CD4-positive, alpha-beta T cell (primary cell): ENCODE results near the gene SLC35F1. TPM values are rescaled to one million over a fixed set of nuclear protein-coding genes. Genes with fewer than 3 reads are reported as not detected.

Experiments
- ATAC-seq: fragments of 200-7000 bp; cut with Tn5 transposase; one replicate; pipeline ENCODE4 v1.10.0; 2022; ENCODE audit warnings: mild to moderate bottlenecking; ENCODE audit not compliant: poor library complexity
- CTCF ChIA-PET: fragments of 350-600 bp; sonication (Branson Sonifier 250); formaldehyde crosslinking; loops from one replicate; lab custom pipeline; 2021; ENCODE audit warnings: antibody characterized with exemption, inconsistent platforms; lab: Charles Lee
- POLR2A ChIA-PET: fragments of 350-600 bp; sonication (Branson Sonifier 250); formaldehyde crosslinking; loops from one replicate; lab custom pipeline; 2021; ENCODE audit warnings: antibody characterized with exemption, inconsistent platforms; lab: Charles Lee
- DNase-seq, 14 experiments: peaks; one replicate each; pipeline ENCODE4 v3.0.0-alpha.2; 2013 to 2020; ENCODE audit warnings: mixed read lengths in 2 of 14
- H3K27ac ChIP-seq, 2 donors: one replicate each; pipeline versions ENCODE4 v1.5.1 to v1.7.0; 2013; ENCODE audit warnings: low read length in 2 of 2, low read depth in 1 of 2, mild to moderate bottlenecking in 1 of 2
- H3K27me3 ChIP-seq, 2 experiments: 1 replicate in 1 of 2; 2 replicates in 1 of 2; pipeline versions ENCODE4 v1.6.1 to v1.7.0; 2013; ENCODE audit warnings: low read length in 2 of 2, control low read depth in 1 of 2, mild to moderate bottlenecking in 1 of 2, moderate library complexity in 1 of 2; ENCODE audit not compliant: insufficient read depth in 2 of 2, control insufficient read depth in 1 of 2
- H3K36me3 ChIP-seq: one replicate; pipeline ENCODE4 v1.6.1; 2013; ENCODE audit warnings: low read length, control low read depth; ENCODE audit not compliant: insufficient read depth
- H3K4me1 ChIP-seq: one replicate; pipeline ENCODE4 v1.6.1; 2013; ENCODE audit warnings: low read length, control low read depth; ENCODE audit not compliant: insufficient read depth
- H3K4me3 ChIP-seq: one replicate; pipeline ENCODE4 v1.5.1; 2013; ENCODE audit warnings: mild to moderate bottlenecking, low read length, moderate library complexity
- H3K9me3 ChIP-seq, 2 experiments: 1 replicate in 1 of 2; 2 replicates in 1 of 2; pipeline versions ENCODE4 v1.6.1 to v1.7.0; 2013; ENCODE audit warnings: low read length in 2 of 2, mild to moderate bottlenecking in 2 of 2, control low read depth in 1 of 2, moderate library complexity in 1 of 2; ENCODE audit not compliant: control insufficient read depth in 1 of 2, insufficient read depth in 1 of 2
- H3K27ac Mint-ChIP-seq: one replicate; pipeline ENCODE4 v1.8.0; 2020; ENCODE audit warnings: mixed read lengths
- H3K27me3 Mint-ChIP-seq: one replicate; pipeline ENCODE4 v1.8.0; 2021; ENCODE audit warnings: mixed read lengths
- H3K36me3 Mint-ChIP-seq: one replicate; pipeline ENCODE4 v1.8.0; 2021; ENCODE audit warnings: low read depth, mixed read lengths
- H3K4me1 Mint-ChIP-seq: one replicate; pipeline ENCODE4 v1.8.0; 2021; ENCODE audit warnings: low read depth, mixed read lengths
- H3K4me3 Mint-ChIP-seq: one replicate; pipeline ENCODE4 v1.8.0; 2020; ENCODE audit warnings: mild to moderate bottlenecking, mixed read lengths
- H3K9me3 Mint-ChIP-seq: one replicate; pipeline ENCODE4 v1.8.0; 2020; ENCODE audit warnings: mixed read lengths
- intact Hi-C, 2 experiments: fragments of 100-400 bp; cut with DNase I in 1 of 2; cut with micrococcal nuclease in 1 of 2; formaldehyde crosslinking; loops; one replicate each; pipeline versions ENCODE4 v1.15.1 to v1.9.0; 2023 to 2025; cut with DNase I, micrococcal nuclease
- total RNA-seq, 174 experiments: library from RNA in 2 of 174; stranded (reverse) in 2 of 174; gene quantifications; one replicate each; pipeline ENCODE4 v1.2.3 and lab custom pipeline; 2021 to 2026
- TF ChIP-seq, protein P1 (sequence below): fragments of 200-600 bp; IDR thresholded peaks from one replicate; pipeline ENCODE4 v1.8.0; 2022; ENCODE audit warnings: antibody characterized with exemption, mild to moderate bottlenecking

Gene SLC35F1
- total RNA-seq, 2 experiments from 2014 or later: not detected

DNA sequence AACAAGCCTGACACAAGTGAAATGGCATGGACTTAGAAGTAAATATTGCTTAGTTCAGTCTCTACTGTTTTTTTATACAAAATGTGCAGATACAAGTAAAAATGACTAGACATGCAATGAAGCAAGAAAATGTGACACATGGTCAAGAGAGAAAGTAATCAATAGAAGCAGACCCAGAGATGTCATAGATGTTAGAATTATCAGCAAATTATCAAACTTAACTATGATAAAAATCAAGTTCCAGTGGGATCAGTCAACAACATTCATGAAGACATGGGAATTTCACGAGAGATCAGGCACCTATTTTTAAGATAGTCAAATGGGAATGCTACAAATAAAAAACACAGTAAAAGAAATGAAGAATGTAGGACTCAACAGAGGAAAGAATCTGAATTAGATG, 267.0 kb downstream of the SLC35F1 start:
- Mint-ChIP-seq H3K27me3 (peaks cover 11% of the 10 kb centered on the region), H3K9me3 (peaks cover 8% of the 10 kb centered on the region), H3K36me3 (no peaks in the 10 kb centered on the region), H3K4me3 (no peak overlapping the region), H3K4me1 (no peaks in the 10 kb centered on the region), H3K27ac (no peak overlapping the region)
- Histone ChIP-seq H3K9me3 (peaks cover 0 to 13% of the 10 kb centered on the region in 2 experiments), H3K36me3 (no peaks in the 10 kb centered on the region), H3K4me3 (no peak overlapping the region), H3K27me3 (peaks cover 3% of the 10 kb centered on the region in 2 experiments), H3K4me1 (no peaks in the 10 kb centered on the region), H3K27ac (no peak overlapping the region)
- ChIA-PET CTCF (no interaction called here), POLR2A (no interaction called here)
- TF ChIP-seq, protein P1, sequence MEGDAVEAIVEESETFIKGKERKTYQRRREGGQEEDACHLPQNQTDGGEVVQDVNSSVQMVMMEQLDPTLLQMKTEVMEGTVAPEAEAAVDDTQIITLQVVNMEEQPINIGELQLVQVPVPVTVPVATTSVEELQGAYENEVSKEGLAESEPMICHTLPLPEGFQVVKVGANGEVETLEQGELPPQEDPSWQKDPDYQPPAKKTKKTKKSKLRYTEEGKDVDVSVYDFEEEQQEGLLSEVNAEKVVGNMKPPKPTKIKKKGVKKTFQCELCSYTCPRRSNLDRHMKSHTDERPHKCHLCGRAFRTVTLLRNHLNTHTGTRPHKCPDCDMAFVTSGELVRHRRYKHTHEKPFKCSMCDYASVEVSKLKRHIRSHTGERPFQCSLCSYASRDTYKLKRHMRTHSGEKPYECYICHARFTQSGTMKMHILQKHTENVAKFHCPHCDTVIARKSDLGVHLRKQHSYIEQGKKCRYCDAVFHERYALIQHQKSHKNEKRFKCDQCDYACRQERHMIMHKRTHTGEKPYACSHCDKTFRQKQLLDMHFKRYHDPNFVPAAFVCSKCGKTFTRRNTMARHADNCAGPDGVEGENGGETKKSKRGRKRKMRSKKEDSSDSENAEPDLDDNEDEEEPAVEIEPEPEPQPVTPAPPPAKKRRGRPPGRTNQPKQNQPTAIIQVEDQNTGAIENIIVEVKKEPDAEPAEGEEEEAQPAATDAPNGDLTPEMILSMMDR: no peak
- no peak for ATAC-seq
- intact Hi-C loops: no loop called here
- no peak for DNase-seq

DNA sequence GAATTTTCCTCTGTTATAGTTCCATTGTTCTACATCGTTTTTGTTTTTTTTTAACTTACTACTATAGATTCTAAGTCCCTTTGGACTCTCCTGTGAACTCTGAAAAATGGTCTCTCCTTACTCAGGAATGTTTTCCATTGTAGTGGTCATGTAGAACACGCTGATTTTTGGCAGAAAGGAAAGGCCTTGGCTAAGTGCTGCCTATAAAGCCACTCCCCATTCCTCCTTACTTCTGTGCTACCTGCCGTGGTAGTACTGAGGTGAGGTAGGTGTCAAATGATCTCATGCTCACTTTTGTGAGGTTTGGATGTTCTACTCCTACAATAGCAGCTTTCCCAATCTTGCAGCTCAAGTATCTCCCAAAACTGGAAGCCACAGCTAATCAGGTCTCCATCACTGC, 270.7 kb downstream of the SLC35F1 start:
- Histone ChIP-seq H3K4me1 (no peaks in the 10 kb centered on the region), H3K4me3 (no peak overlapping the region), H3K9me3 (peaks cover 0 to 13% of the 10 kb centered on the region in 2 experiments), H3K27me3 (peaks cover 0 to 7% of the 10 kb centered on the region in 2 experiments), H3K36me3 (no peaks in the 10 kb centered on the region), H3K27ac (no peak overlapping the region)
- no peak overlapping the region for H3K27ac Mint-ChIP-seq
- DNase-seq (no peak), ATAC-seq (no peak)
- no peak overlapping the region for H3K4me3 Mint-ChIP-seq
- H3K9me3 Mint-ChIP-seq: peaks cover 8% of the 10 kb centered on the region
- ChIA-PET CTCF (no interaction called here), POLR2A (no interaction called here)
- H3K27me3 Mint-ChIP-seq: peaks cover 13% of the 10 kb centered on the region
- no peaks in the 10 kb centered on the region for H3K36me3 Mint-ChIP-seq
- intact Hi-C loops: no loop called here
- no peaks in the 10 kb centered on the region for H3K4me1 Mint-ChIP-seq
- TF ChIP-seq, protein P1: no peak

DNA sequence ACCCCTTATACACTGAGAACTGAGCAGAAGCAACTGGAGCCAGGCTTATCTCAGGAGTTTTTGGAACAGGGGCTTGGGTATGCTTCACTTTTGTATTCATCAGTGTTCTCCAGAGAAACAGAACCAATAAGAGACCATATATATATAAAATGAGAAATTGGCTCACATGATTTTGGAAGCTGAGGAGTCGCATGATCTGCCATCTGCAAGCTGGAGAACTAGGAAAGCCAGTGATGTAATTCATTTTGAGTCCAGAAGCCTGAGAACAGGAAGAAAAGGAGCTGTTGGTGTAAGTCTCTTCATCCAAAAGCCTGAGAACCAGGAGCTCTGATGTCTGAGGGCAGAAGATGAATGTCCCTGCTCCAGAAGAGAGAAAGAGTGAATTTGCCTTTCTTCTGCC, 272.0 kb downstream of the SLC35F1 start:
- CTCF ChIA-PET: interaction anchor here (1.2 kb wide), 1 partner anchor 15 kb away, joined by 3 read pairs; no protein-coding TSS in a partner anchor
- peaks cover 0 to 5% of the 10 kb centered on the region in 2 experiments for H3K9me3 ChIP-seq
- Mint-ChIP-seq H3K27me3 (peaks cover 13% of the 10 kb centered on the region), H3K9me3 (peaks cover 3% of the 10 kb centered on the region), H3K4me1 (no peaks in the 10 kb centered on the region), H3K27ac (no peak overlapping the region), H3K36me3 (no peaks in the 10 kb centered on the region), H3K4me3 (no peak overlapping the region)
- no peak overlapping the region for H3K4me3 ChIP-seq
- ATAC-seq (no peak), DNase-seq (no peak)
- intact Hi-C loops: no loop called here
- H3K36me3 ChIP-seq: no peaks in the 10 kb centered on the region
- H3K27ac ChIP-seq: no peak overlapping the region
- peaks cover 0 to 7% of the 10 kb centered on the region in 2 experiments for H3K27me3 ChIP-seq
- POLR2A ChIA-PET: no interaction called here
- TF ChIP-seq, protein P1: no peak
- no peaks in the 10 kb centered on the region for H3K4me1 ChIP-seq
